Measurements from ENCODE around the gene SERPINA12. TPM values are rescaled to one million over a fixed set of nuclear protein-coding genes. Genes with fewer than 3 reads are reported as not detected.

Gene SERPINA12
- total and polyA plus RNA-seq, 9 donors = not detected

GRCh38 chr14:94505641-94506040 is 3.6 kb downstream of the SERPINA12 start:
- Histone ChIP-seq H3K4me1 (ENCODE audit: insufficient read depth) (no peaks in the 10 kb centered on the region), H3K36me3 (no peaks in the 10 kb centered on the region), H3K27ac (no peak overlapping the region), H3K9me3 (no peaks in the 10 kb centered on the region), H3K27me3 (no peaks in the 10 kb centered on the region), H3K4me3 (no peak overlapping the region)
- intact Hi-C loops (cut with DNase I) = no loop called here
- DNase-seq = no peak
- WGBS, 3 donors = 81 to 86% (median 82%) methylated on average over 8 of the region's 8 CpGs
- TF ChIP-seq EP300 (IDR thresholded peaks at IDR 0.05) = no peak
- TF ChIP-seq POLR2A (IDR thresholded peaks at IDR 0.05) = no peak
- TF ChIP-seq CTCF (IDR thresholded peaks at IDR 0.05) = no peak

GRCh38 chr14:94505206-94505605 is 4.1 kb downstream of the SERPINA12 start:
- no peaks in the 10 kb centered on the region for H3K27me3 ChIP-seq
- intact Hi-C loops (cut with DNase I) = no loop called here
- no peak overlapping the region for H3K27ac ChIP-seq
- H3K36me3 ChIP-seq = no peaks in the 10 kb centered on the region
- no peaks in the 10 kb centered on the region for H3K4me1 ChIP-seq (ENCODE audit: insufficient read depth)
- TF ChIP-seq POLR2A (IDR thresholded peaks at IDR 0.05) (no peak), CTCF (IDR thresholded peaks at IDR 0.05) (no peak), EP300 (IDR thresholded peaks at IDR 0.05) (no peak)
- no peak overlapping the region for H3K4me3 ChIP-seq
- no peaks in the 10 kb centered on the region for H3K9me3 ChIP-seq
- no peak for DNase-seq
- WGBS, 3 donors = 83 to 97% (median 93%) methylated on average over 4 of the region's 4 CpGs

- Histone ChIP-seq H3K27ac (no peak overlapping the region), H3K4me1 (ENCODE audit: insufficient read depth) (no peaks in the 10 kb centered on the region), H3K36me3 (no peaks in the 10 kb centered on the region), H3K9me3 (no peaks in the 10 kb centered on the region), H3K27me3 (no peaks in the 10 kb centered on the region), H3K4me3 (no peak overlapping the region)
- TF ChIP-seq CTCF (IDR thresholded peaks at IDR 0.05) (no peak), EP300 (IDR thresholded peaks at IDR 0.05) (no peak), POLR2A (IDR thresholded peaks at IDR 0.05) (no peak)
- DNase-seq = no peak
- intact Hi-C loops (cut with DNase I) = no loop called here
- WGBS, 3 donors = 23 to 38% (median 27%) methylated on average over 15 to 16 of the region's 16 CpGs
Measured at GRCh38 chr14:94501588-94502516, 7.4 kb downstream of the SERPINA12 start.

- Histone ChIP-seq H3K9me3 (no peaks in the 10 kb centered on the region), H3K36me3 (no peaks in the 10 kb centered on the region), H3K27me3 (no peaks in the 10 kb centered on the region), H3K27ac (no peak overlapping the region), H3K4me3 (no peak overlapping the region), H3K4me1 (ENCODE audit: insufficient read depth) (no peaks in the 10 kb centered on the region)
- no peak for DNase-seq
- intact Hi-C loops (cut with DNase I) = no loop called here
- TF ChIP-seq CTCF (IDR thresholded peaks at IDR 0.05) = no peak
- 86 to 87% (median 86%) methylated on average over 3 of the region's 3 CpGs for WGBS, 3 donors
Measured at GRCh38 chr14:94500264-94500663, 9.0 kb downstream of the SERPINA12 start.

Measured in ovary (tissue), 9 donors.